HFF-Myc (cell line): ENCODE measurements around the gene PTPRZ1.

Experiments
- DNase-seq: peaks from one replicate; pipeline ENCODE4 v3.0.0-alpha.2; 2011; ENCODE audit warnings: low read depth; ENCODE audit errors: extremely low read depth
- H3K4me3 ChIP-seq: replicated peaks from 2 replicates; pipeline ENCODE4 v1.5.1; 2011; ENCODE audit warnings: low read depth, mild to moderate bottlenecking, control low read depth, low read length
- CTCF ChIP-seq: IDR thresholded peaks from 2 replicates; pipeline ENCODE4 v1.5.1; 2012; ENCODE audit warnings: mild to moderate bottlenecking, low read depth, low read length, control low read depth; ENCODE audit errors: missing control alignments

PTPRZ1 gene

GRCh38 chr7:122006687-122007086 is 133.7 kb downstream of the PTPRZ1 start:
- H3K4me3 ChIP-seq: no peak overlapping the region
- no peak for TF ChIP-seq CTCF
- DNase-seq: no peak

- no peak overlapping the region for H3K4me3 ChIP-seq
- DNase-seq: no peak
- TF ChIP-seq CTCF: no peak
Observed at GRCh38 chr7:122010116-122010515, 137.2 kb downstream of the PTPRZ1 start.

- no peak overlapping the region for H3K4me3 ChIP-seq
- no peak for DNase-seq
- no peak for TF ChIP-seq CTCF
Observed at GRCh38 chr7:122013065-122013464, 140.1 kb downstream of the PTPRZ1 start.

GRCh38 chr7:122013630-122014029 is 140.7 kb downstream of the PTPRZ1 start:
- DNase-seq: no peak
- H3K4me3 ChIP-seq: no peak overlapping the region
- no peak for TF ChIP-seq CTCF

GRCh38 chr7:122014697-122015096 is 141.7 kb downstream of the PTPRZ1 start:
- no peak overlapping the region for H3K4me3 ChIP-seq
- no peak for DNase-seq
- no peak for TF ChIP-seq CTCF

GRCh38 chr7:122018032-122018431 is 145.1 kb downstream of the PTPRZ1 start:
- H3K4me3 ChIP-seq: no peak overlapping the region
- no peak for DNase-seq
- TF ChIP-seq CTCF: no peak

GRCh38 chr7:122027058-122027457 is 154.1 kb downstream of the PTPRZ1 start:
- H3K4me3 ChIP-seq: no peak overlapping the region
- no peak for TF ChIP-seq CTCF
- DNase-seq: no peak
